ENCODE data around the gene LUC7L3.

The LUC7L3 gene

GRCh38 chr17:50790618-50791017, 71.2 kb downstream of the LUC7L3 start:
- CTCF ChIA-PET, result interaction anchor here (0.6 to 1.8 kb wide), 7 partner anchors 8 to 163 kb away, joined by 3 to 12 read pairs (median 4); no protein-coding TSS in a partner anchor
- POLR2A ChIA-PET, result interaction anchor here (1.1 kb wide), 1 partner anchor 76 kb away, joined by 3 read pairs; the partner anchor contains the start of gene TOB1
- TF ChIP-seq ZXDB (tag by site-specific recombination; IDR thresholded peaks at IDR 0.05), result no peak
- no peak for TF ChIP-seq ZNF521 (tag by site-specific recombination; IDR thresholded peaks at IDR 0.05)
- no peak for TF ChIP-seq ZSCAN23 (tag by site-specific recombination; IDR thresholded peaks at IDR 0.05)
- TF ChIP-seq ZNF335 (tag by site-specific recombination; conservative IDR thresholded peaks at IDR 0.05), result no peak
- no peak for TF ChIP-seq REPIN1 (tag by site-specific recombination; IDR thresholded peaks at IDR 0.05; ENCODE audit: low read depth)
- no peak for TF ChIP-seq ZNF513 (tag by site-specific recombination; IDR thresholded peaks at IDR 0.05)
- TF ChIP-seq ZNF280C (tag by site-specific recombination; IDR thresholded peaks at IDR 0.05), result no peak
- TF ChIP-seq ZNF707 (tag by site-specific recombination; IDR thresholded peaks at IDR 0.05), result no peak
- TF ChIP-seq WT1 (tag by site-specific recombination; IDR thresholded peaks at IDR 0.05), result no peak
- TF ChIP-seq ZNF404 (tag by site-specific recombination; IDR thresholded peaks at IDR 0.05), result no peak
- TF ChIP-seq ZNF292 (tag by site-specific recombination; IDR thresholded peaks at IDR 0.05; ENCODE audit: borderline replicate concordance, low read depth), result no peak
- no peak for TF ChIP-seq OSR2 (tag by site-specific recombination; IDR thresholded peaks at IDR 0.05)
- no peak for TF ChIP-seq ZNF48 (tag by site-specific recombination; IDR thresholded peaks at IDR 0.05)
- no peak for TF ChIP-seq HOXD13 (CRISPR knock-in tag; IDR thresholded peaks at IDR 0.05; ENCODE audit: borderline replicate concordance)
- no peak for TF ChIP-seq INSM2 (tag by site-specific recombination; IDR thresholded peaks at IDR 0.05)

GRCh38 chr17:50792132-50792531, 72.7 kb downstream of the LUC7L3 start:
- Histone ChIP-seq H3K4me3 (ENCODE audit: low read depth, low read length) (no peak overlapping the region), H3K27ac (ENCODE audit: extremely low read depth, low read depth, low read length) (no peak overlapping the region), H3K9me3 (ENCODE audit: control insufficient read depth, insufficient read depth, low read depth, low read length) (no peaks in the 10 kb centered on the region), H3K4me1 (ENCODE audit: control insufficient read depth, insufficient read depth, low read length) (no peaks in the 10 kb centered on the region), H3K36me3 (ENCODE audit: control insufficient read depth in 2 of 2, insufficient read depth in 1 of 2, low read length in 2 of 2) (no peaks in the 10 kb centered on the region)
- POLR2A ChIA-PET, result no interaction called here
- TF ChIP-seq ZNF311 (tag by site-specific recombination; IDR thresholded peaks at IDR 0.05; ENCODE audit: borderline replicate concordance) (no peak), ZNF623 (tag by site-specific recombination; IDR thresholded peaks at IDR 0.05) (no peak), ZNF362 (tag by site-specific recombination; IDR thresholded peaks at IDR 0.05) (no peak), ZNF792 (tag by site-specific recombination; IDR thresholded peaks at IDR 0.05) (no peak), ZNF776 (tag by site-specific recombination; IDR thresholded peaks at IDR 0.05; ENCODE audit: borderline replicate concordance) (no peak), ZNF596 (tag by site-specific recombination; IDR thresholded peaks at IDR 0.05) (no peak), GLIS1 (tag by site-specific recombination; IDR thresholded peaks at IDR 0.05) (no peak), ZNF560 (tag by site-specific recombination; IDR thresholded peaks at IDR 0.05; ENCODE audit: borderline replicate concordance) (no peak), ZNF518A (tag by site-specific recombination; conservative IDR thresholded peaks at IDR 0.05; ENCODE audit: low read depth) (no peak)
- CTCF ChIA-PET, result interaction anchor here (1.1 to 2.2 kb wide), 4 partner anchors 9 to 60 kb away, joined by 3 to 12 read pairs (median 6); no protein-coding TSS in a partner anchor

More at GRCh38 chr17:50790618-50791017, 71.2 kb downstream of the LUC7L3 start:
- H3K36me3 ChIP-seq (ENCODE audit: control insufficient read depth in 2 of 2, insufficient read depth in 1 of 2, low read length in 2 of 2), result no peaks in the 10 kb centered on the region
- no peaks in the 10 kb centered on the region for H3K9me3 ChIP-seq (ENCODE audit: control insufficient read depth, insufficient read depth, low read depth, low read length)
- H3K27ac ChIP-seq (ENCODE audit: extremely low read depth, low read depth, low read length), result no peak overlapping the region
- no peaks in the 10 kb centered on the region for H3K4me1 ChIP-seq (ENCODE audit: control insufficient read depth, insufficient read depth, low read length)
- H3K4me3 ChIP-seq (ENCODE audit: low read depth, low read length), result no peak overlapping the region
